Ramos (cell line): ENCODE measurements around the gene TNFRSF25.

ENCODE experiments used
- in situ Hi-C: fragments of 300-500 bp; cut with MboI; formaldehyde crosslinking; loops from one replicate; pipeline ENCODE4 v1.14.3; 2022; ENCODE audit warnings: low sequenced_read_pairs; ENCODE audit not compliant: unreplicated experiment

Gene TNFRSF25

GRCh38 chr1:6489799-6490180 is 23.8 kb upstream of the TNFRSF25 start:
- in situ Hi-C loops = loop anchor here (25.0 kb wide), 2 partner anchors 148 to 723 kb away; no protein-coding TSS in a partner anchor

- in situ Hi-C loops = loop anchor here (25.0 kb wide), 2 partner anchors 148 to 723 kb away; no protein-coding TSS in a partner anchor
Measured at GRCh38 chr1:6489383-6489765, 23.4 kb upstream of the TNFRSF25 start.

DNA sequence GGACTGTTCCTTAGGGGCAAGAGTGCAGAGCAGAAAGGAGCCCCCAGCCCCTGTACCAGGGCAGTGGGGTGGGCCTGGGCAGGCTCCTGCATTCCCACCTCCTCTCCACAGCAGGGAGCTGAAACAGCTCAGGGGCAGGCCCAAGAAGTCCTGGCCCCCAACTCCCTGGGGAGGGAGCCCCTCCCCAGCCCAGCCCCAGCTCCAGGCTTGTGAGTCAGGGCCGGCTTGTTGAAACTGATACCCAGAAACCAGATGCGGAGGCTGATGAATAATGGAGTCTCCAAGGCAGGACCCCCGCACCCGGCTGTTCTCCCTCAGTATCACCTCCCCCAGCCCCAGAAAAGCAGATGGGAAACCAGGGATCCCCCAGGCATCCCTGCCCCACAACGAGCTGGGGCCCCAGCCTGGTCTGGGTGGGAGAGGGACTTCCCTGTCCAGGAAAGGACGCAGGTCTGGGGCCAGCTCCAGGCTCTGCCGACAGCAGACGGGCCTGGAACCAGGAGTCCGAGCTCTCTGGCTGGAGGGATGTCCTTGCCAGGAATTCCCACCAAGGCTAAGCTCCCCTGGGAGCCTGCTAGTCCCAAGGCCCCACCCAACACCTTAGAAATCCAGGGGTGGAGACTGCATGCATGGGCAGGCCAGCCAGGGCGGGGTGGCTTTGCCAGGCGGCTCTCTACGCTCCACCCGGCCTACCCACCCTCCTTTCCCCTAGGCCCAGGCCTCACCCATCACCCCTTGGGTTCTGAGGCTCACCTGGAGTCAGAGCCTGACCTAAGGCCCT is 22.8 kb upstream of the TNFRSF25 start:
- in situ Hi-C loops = loop anchor here (25.0 kb wide), 2 partner anchors 149 to 724 kb away; no protein-coding TSS in a partner anchor

- in situ Hi-C loops = loop anchor here (25.0 kb wide), 2 partner anchors 149 to 724 kb away; no protein-coding TSS in a partner anchor
Measured at GRCh38 chr1:6487804-6488484, 22.0 kb upstream of the TNFRSF25 start.

DNA sequence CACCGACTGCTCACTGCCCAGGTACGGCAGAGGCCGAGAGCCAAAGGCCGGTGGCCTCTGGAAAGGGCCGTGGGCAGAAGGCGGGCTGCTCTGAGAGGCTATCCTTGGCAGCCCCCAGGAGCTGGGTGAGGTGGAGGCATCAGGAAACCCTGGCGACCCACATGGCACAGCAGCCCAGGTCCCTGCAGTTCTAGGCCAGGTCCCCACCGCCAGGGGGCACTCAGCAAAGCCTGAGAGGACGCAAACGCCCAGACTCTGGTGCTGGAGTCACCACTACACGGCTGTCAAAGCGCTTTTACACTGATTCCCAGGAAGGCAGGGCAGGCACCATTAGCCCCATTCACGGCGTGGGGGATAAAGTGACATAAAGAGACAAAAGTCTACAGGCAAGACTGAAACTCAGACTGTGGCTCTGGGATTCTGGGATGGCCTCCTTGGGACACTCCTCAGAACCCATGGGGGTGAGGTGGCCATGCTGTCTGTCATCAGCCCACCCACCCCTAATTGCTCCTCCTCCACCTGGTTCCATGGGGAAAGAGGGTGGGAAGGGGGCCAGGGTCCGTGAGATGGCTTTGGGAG is 20.5 kb upstream of the TNFRSF25 start:
- in situ Hi-C loops = loop anchor here (25.0 kb wide), 2 partner anchors 151 to 726 kb away; no protein-coding TSS in a partner anchor

DNA sequence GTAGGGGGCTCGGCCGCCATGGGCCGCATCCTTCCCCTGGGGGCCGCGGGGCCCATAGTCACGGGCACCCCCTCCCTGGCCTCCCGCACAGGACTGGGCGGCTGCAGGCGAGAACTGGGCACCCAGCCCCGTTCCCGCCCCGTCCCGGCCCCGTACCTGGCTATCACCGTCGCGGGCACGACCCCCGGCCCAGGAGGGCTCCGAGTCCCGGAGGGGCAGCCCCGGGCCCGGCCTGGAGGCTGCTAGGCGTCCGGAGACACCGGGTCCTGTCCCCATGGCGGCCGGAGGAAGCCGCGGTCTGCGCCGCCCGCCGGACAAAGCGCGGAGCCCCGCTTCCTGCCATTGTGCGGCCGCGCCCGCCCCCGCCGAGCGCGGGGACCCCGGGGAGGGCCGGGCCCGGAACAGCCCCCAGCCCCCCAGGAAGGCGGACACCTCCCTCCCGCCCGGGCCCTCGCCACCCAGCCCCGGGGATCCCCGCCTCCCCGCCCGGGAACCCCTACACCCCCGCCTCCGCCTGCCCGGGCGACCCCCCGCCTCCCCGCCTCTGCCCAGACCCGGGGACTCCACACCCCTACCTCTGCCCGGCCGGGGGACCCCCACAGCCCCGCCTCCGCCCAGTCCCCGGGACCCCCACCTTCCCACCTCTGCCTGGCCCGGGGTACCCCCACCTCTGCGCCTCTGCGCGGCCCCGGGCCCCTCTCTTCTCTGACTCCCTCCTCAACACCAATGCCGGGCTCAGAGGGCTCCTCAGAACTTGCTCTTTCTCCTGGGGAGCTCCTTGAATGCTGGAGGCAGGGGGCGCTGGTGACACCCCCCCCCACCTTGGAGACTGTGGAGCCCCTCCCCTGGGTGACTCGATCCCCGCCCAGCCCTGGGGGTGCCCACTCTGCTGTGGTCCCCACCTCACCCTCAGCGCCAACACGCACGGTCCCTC is 19.5 kb upstream of the TNFRSF25 start:
- in situ Hi-C loops = loop anchor here (25.0 kb wide), 2 partner anchors 152 to 727 kb away; no protein-coding TSS in a partner anchor

- in situ Hi-C loops = loop anchor here (25.0 kb wide), 2 partner anchors 153 to 728 kb away; no protein-coding TSS in a partner anchor
Measured at GRCh38 chr1:6484826-6485167, 18.8 kb upstream of the TNFRSF25 start.

- in situ Hi-C loops = loop anchor here (25.0 kb wide), 2 partner anchors 154 to 729 kb away; no protein-coding TSS in a partner anchor
Measured at GRCh38 chr1:6483761-6484117, 17.8 kb upstream of the TNFRSF25 start.

DNA sequence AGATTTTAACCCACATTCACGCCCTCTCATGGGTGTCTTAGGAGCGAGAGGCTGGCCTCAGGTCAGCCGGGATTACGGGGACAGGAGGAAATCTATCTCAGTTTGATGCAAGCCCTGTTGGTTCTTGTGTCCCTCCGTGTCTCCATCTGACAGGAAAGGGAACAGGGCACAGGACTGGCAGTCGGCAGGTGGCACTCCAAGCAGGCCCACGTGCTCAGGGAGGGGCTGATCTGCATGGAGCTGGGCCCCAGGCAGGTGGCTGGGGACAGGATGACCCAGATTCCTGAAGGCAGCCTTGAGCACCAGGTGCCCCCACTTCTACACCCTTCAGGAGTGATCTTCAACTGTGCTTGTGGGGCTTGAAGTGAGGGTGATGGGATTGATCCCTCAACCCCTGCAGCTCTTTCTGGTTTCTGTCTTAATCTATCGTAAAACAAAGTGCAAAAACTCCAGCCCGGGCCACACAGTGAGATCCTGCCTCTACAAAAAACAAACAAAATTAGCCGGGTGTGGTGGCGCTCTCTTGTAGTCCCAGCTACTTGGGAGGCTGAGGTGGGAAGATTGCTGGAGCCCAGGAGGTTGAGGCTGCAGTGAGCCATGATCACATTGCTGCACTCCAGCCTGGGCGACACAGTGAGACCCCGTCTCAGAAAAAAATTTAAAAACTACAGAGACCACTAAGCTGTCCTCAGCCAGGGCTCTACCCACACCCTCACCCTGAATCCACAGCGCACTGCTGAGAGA is 17.2 kb upstream of the TNFRSF25 start:
- in situ Hi-C loops = loop anchor here (25.0 kb wide), 2 partner anchors 154 to 729 kb away; no protein-coding TSS in a partner anchor

DNA sequence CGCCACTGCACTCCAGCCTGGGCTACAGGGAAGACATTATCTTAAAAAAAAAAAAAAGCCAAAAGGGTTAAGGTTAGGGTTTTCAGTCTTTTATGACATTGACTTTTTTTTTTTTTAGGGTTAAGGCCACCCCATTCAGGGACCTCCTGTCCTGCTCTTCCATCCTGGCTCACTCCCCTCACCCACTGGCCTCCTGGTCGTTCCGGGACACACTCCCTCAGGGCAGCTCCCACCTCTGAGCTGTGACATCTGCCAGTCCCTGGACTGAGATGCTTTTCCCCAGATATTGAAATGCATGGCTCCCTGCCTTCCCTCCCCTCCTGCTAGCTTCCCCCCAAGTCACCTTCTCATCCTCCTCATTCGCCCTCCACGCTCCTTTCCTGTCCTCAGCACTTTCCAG is 15.8 kb upstream of the TNFRSF25 start:
- in situ Hi-C loops = loop anchor here (25.0 kb wide), 2 partner anchors 155 to 730 kb away; no protein-coding TSS in a partner anchor

DNA sequence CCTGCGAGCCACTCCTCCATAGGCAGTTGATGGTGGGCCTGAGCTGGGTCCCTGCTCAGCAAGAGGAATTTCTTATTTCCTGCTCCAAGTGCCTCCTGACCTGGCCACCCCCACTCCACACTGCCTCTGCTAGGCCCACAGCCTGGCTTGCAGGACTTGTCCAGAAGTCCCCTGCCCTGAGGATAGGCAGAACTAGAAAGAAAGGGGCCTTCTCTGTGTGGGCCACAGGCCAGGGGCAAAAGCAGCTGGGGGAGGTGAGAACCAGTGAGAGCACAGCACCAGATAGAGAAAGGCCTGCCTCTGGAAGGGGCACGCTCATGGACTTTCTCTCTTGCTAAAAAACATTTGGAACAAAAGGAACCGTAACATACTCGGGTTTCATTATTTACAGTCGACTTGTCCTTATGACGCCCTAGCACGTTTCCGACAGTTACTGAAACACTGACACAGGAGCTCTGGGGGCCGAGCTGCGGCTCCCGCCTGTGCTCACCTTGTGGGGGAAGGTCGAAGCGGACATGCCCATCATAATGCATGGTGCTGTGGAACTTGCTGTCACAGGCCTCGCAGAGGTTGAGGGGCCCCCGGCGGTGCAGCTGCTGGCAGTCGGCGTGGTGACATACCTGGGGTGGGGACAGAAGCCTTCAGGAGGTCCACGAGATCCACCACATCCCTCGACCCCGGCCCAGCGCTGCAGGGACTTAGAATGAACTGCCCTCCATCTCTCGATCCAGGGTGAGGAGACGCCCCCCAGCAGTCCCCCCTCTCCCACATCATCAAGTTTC is 11.3 kb upstream of the TNFRSF25 start:
- in situ Hi-C loops = loop anchor here (25.0 kb wide), 2 partner anchors 160 to 735 kb away; no protein-coding TSS in a partner anchor

DNA sequence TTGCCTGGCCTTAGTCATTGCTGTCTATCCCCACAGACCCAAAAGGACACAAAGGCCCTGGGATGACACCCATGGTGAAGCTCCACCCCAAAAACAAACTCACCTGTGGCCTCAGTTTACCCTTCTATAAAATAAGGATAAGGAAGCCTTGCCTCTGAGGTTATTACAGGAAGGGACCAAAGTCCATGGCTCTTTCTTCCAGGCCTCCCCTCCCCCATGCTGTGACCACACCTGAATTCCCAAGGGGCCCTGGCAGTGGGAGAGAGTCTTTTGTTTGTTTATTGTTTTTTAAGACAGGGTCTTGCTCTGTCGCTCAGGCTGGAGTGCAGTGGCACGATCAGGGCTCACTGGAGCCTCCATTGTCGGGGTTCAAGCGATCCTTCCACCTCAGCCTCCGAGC is 10.5 kb upstream of the TNFRSF25 start:
- in situ Hi-C loops = loop anchor here (25.0 kb wide), 2 partner anchors 161 to 736 kb away; no protein-coding TSS in a partner anchor

DNA sequence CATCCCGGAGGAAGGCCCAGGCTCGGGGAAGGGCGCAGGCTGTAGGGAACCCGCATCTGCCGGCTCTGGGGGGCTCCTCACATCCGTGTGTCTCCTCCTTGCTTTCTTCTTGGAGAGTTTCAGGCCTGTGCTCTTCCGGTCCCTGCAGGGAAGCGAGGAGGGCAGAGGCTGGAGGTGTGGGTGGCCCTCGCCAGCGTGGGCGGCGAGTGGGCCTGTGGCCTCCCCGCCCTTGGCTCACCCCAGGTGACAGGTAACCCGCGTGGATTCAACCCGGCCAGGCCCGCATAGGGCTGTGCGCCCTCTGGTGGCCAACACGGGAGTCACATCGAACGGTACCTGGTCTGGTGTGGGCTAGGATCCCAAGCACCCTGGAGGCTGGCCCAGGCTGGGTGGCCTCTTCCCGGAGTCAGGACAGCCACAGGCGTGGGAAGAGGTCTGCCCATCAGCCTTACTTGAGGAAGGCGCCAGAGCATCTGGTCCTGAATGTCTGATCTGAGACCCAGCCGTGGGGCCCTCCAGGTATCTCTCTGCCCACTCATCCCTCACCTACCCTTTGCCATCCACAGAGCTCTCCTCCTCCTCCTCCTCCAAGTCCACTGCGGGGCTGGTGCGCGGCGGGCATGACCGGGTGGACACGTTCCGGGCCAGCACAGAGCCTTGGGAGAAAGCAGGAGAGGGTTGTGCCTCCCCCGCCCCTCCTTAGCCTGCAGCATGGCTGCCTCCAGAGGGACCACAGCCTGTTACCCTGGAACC is 9.6 kb upstream of the TNFRSF25 start:
- in situ Hi-C loops = loop anchor here (25.0 kb wide), 2 partner anchors 162 to 737 kb away; no protein-coding TSS in a partner anchor

GRCh38 chr1:6474815-6475282 is 8.9 kb upstream of the TNFRSF25 start:
- in situ Hi-C loops = loop anchor here (25.0 kb wide), 2 partner anchors 162 to 737 kb away; no protein-coding TSS in a partner anchor

DNA sequence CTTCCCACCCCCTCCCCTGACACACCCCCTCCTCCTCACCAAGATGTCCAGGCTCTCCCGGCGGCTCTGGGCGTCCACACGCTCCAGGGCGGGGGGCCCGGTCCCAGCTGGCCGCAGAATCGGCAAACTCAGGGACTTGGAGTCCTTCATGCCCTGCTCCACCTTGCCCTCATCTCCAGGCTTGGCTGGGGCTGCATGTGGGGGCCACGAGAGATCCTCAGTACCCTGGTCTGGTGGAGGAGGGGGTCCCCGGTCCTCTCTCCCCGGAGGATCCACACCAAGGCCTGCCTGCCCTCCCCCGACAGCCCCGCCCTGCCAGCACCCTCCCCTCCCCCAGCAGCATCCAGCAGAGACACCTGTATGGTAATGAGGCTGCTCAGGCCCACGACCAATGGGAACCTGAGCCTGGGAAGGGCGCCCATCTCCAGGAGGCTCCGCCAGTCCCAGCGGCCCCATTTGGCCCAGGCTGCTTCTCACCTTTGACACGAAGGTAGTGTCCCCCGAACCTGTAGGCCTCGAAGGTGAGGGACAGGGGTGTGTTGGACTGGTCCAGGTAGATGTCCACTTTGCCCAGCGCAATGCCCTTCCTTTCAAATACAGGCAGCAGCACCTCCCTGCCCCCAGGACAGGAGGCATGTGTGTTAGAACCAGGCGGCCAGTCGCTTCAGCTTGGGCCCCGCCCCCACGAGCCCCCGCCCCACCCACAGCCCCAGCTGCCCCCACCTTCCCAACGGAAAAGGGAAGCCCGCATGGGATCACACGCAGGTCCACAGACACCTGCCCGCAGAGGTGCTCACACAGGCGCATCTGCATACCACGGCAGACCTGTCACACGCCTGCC is 8.2 kb upstream of the TNFRSF25 start:
- in situ Hi-C loops = no loop called here

DNA sequence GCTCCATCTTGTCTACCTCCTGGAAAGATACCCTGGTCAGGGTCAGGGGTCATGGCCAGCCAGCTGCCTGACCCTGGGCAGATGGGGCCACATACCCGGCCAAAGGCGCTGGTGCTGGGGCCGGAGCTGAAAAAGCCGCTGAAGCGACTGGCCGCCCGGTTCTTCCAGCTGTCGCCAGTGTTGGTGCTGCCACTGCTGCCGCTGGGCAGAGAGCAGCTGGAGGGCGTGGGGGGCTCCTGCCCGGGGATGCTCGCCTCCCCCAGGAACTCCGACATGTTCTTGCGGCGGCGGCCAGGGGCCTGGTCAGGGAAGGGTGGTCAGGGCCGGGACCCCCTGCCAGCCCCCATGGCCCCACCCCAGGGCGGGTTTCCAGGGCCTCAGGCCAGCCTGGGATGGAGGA is 7.2 kb upstream of the TNFRSF25 start:
- in situ Hi-C loops = no loop called here
